K562 (cell line): ENCODE data around the gene OR7A5. TPM values are rescaled to one million over a fixed set of nuclear protein-coding genes. Genes with fewer than 3 reads are reported as not detected.

ENCODE experiments used
- ATAC-seq: fragments of 200-7000 bp; cut with Tn5 transposase; 3 replicates; pipeline ENCODE4 v1.9.1; 2020; ENCODE audit warnings: moderate library complexity
- BruUV-seq: library from RNA; stranded (reverse); fragments of 400-500 nt; replicated peaks from 2 replicates; lab custom pipeline; 2021; lab: Mats Ljungman, UMichigan
- CTCF ChIA-PET: fragments of 300-600 bp; formaldehyde crosslinking; extraction: SDS; loops from one replicate; lab custom pipeline; 2021; ENCODE audit warnings: low intra/inter-chr PET ratio; lab: Yijun Ruan, JAX
- POLR2A ChIA-PET: fragments of 300-600, 350-650 bp; sonication (Branson Sonifier 250); formaldehyde crosslinking; extraction: SDS; loops from one replicate; lab custom pipeline; 2021; ENCODE audit warnings: antibody characterized with exemption, inconsistent platforms; lab: Yijun Ruan, JAX
- DNase-seq, 4 experiments: peaks; one replicate each; pipeline versions ENCODE4 v3.0.0 to v3.0.0-alpha.2; 2011 to 2018; ENCODE audit warnings: low spot score in 3 of 4, mixed read lengths in 3 of 4; ENCODE audit errors: extremely low read depth in 1 of 4
- FAIRE-seq: peaks from 2 replicates; lab custom pipeline; 2011; peaks lifted over from hg19 to GRCh38; lab: Jason Lieb, UNC
- H2AFZ ChIP-seq: 2 replicates; pipeline ENCODE4 v1.6.0; 2011; ENCODE audit warnings: low read depth, low read length, control low read depth, inconsistent platforms
- H3K27ac ChIP-seq: fragments of 200-600 bp; 3 replicates; pipeline ENCODE4 v1.8.0; 2011; ENCODE audit warnings: low read depth, mild to moderate bottlenecking, control low read depth, inconsistent platforms, low read length, moderate library complexity, mixed read lengths; ENCODE audit errors: extremely low read depth
- H3K27me3 ChIP-seq, 2 experiments: fragments of 300-600 bp in 1 of 2; 2 replicates in 1 of 2; 3 replicates in 1 of 2; pipeline versions ENCODE4 v1.6.0 to v1.8.0; 2011; ENCODE audit warnings: inconsistent platforms in 2 of 2, low read length in 2 of 2, mild to moderate bottlenecking in 1 of 2, mixed read lengths in 1 of 2, moderate library complexity in 1 of 2; ENCODE audit not compliant: control insufficient read depth in 2 of 2, insufficient read depth in 2 of 2
- H3K36me3 ChIP-seq: fragments of 300-600 bp; 3 replicates; pipeline ENCODE4 v1.8.0; 2011; ENCODE audit warnings: mild to moderate bottlenecking, low read length, inconsistent platforms; ENCODE audit not compliant: control insufficient read depth, insufficient read depth
- H3K4me1 ChIP-seq, 2 experiments: fragments of 200-600 bp in 1 of 2; replicated peaks in 1 of 2; 2 replicates in 1 of 2; 3 replicates in 1 of 2; pipeline versions ENCODE4 v1.5.1 to v1.8.0; 2011; ENCODE audit warnings: inconsistent platforms in 2 of 2, low read length in 2 of 2, mild to moderate bottlenecking in 1 of 2, mixed read lengths in 1 of 2, moderate library complexity in 1 of 2; ENCODE audit not compliant: control insufficient read depth in 2 of 2, insufficient read depth in 2 of 2
- H3K4me2 ChIP-seq: 2 replicates; pipeline ENCODE4 v1.6.1; 2011; ENCODE audit warnings: low read length, control low read depth, inconsistent platforms, mixed read lengths; ENCODE audit not compliant: insufficient read depth
- H3K4me3 ChIP-seq: fragments of 200-600 bp; sonication (generic), shearing (Covaris generic); 2 replicates; pipeline ENCODE4 v1.5.1; 2016; ENCODE audit warnings: control low read depth, inconsistent platforms
- H3K79me2 ChIP-seq: fragments of 200-600 bp; 3 replicates; pipeline ENCODE4 v1.8.0; 2011; ENCODE audit warnings: low read length, inconsistent platforms; ENCODE audit not compliant: control insufficient read depth, insufficient read depth
- H3K9ac ChIP-seq, 2 experiments: 2 replicates each; pipeline versions ENCODE4 v1.6.0 to v1.6.1; 2011; ENCODE audit warnings: low read depth in 2 of 2, low read length in 2 of 2, control low read depth in 1 of 2, inconsistent platforms in 1 of 2, mild to moderate bottlenecking in 1 of 2, mixed read lengths in 1 of 2; ENCODE audit not compliant: insufficient read depth in 1 of 2
- H3K9me1 ChIP-seq: one replicate; pipeline ENCODE4 v1.6.0; 2011; ENCODE audit warnings: inconsistent platforms, mild to moderate bottlenecking, low read length, moderate library complexity; ENCODE audit not compliant: control insufficient read depth, insufficient read depth
- H3K9me3 ChIP-seq: replicated peaks from 2 replicates; pipeline ENCODE4 v1.5.1; 2011; ENCODE audit warnings: low read depth, low read length, inconsistent platforms; ENCODE audit not compliant: control insufficient read depth, insufficient read depth
- H4K20me1 ChIP-seq: replicated peaks from 2 replicates; pipeline ENCODE4 v1.6.1; 2011; ENCODE audit warnings: low read length, inconsistent platforms, mixed read lengths; ENCODE audit not compliant: control insufficient read depth, insufficient read depth
- CAMTA2 ChIP-seq: fragments of 250-450 bp; sonication (Bioruptor Pico); conservative IDR thresholded peaks from 2 replicates; pipeline ENCODE4 v1.5.1; 2022
- CBFB ChIP-seq: sonication (generic); formaldehyde crosslinking; IDR thresholded peaks from 2 replicates; pipeline ENCODE4 v1.4.0; 2020; ENCODE audit warnings: mild to moderate bottlenecking, missing genetic modification reagents
- ETV5 ChIP-seq: sonication (generic); formaldehyde crosslinking; IDR thresholded peaks from 2 replicates; pipeline ENCODE4 v1.4.0; 2020; ENCODE audit warnings: low read depth, mild to moderate bottlenecking, missing genetic modification reagents
- L3MBTL2 ChIP-seq: fragments of 450-650 bp; IDR thresholded peaks from 2 replicates; pipeline ENCODE4 v1.6.1; 2016; ENCODE audit warnings: mild to moderate bottlenecking, moderate library complexity
- RBM22 ChIP-seq: fragments of 200-400 bp; formaldehyde crosslinking; IDR thresholded peaks from 2 replicates; pipeline ENCODE4 v1.6.1; 2018; ENCODE audit warnings: low read length, low read depth; ENCODE audit not compliant: poor library complexity, severe bottlenecking
- ZNF232 ChIP-seq: sonication (generic); formaldehyde crosslinking; IDR thresholded peaks from 2 replicates; pipeline ENCODE4 v1.8.0; 2022; ENCODE audit warnings: mild to moderate bottlenecking, missing genetic modification reagents
- ZNF444 ChIP-seq: fragments of 250-450 bp; sonication (Bioruptor Pico); IDR thresholded peaks from 2 replicates; pipeline ENCODE4 v1.4.0; 2020; ENCODE audit warnings: mild to moderate bottlenecking, moderate library complexity
- WGBS: fragments of 100-300 bp; shearing (Covaris generic); methylation state at CpG from one replicate; pipeline ENCODE4 v1.1.6; 2016; ENCODE audit warnings: low coverage, mixed read lengths; ENCODE audit not compliant: insufficient coverage; ENCODE audit errors: missing lambda C conversion rate; 5-methylcytosine and 5-hydroxymethylcytosine counted together
- in situ Hi-C: fragments of 300-500 bp; cut with MboI; formaldehyde crosslinking; loops from 4 replicates; pipeline ENCODE4 v1.15.0; 2018; ENCODE audit warnings: inconsistent platforms, mixed read lengths
- intact Hi-C: fragments of 100-400 bp; cut with micrococcal nuclease; formaldehyde crosslinking; loops from 2 replicates; pipeline ENCODE4 v1.14.2; 2022
- polyA plus RNA-seq, 8 experiments: library from polyadenylated mRNA; depleted of rRNA in 4 of 8; stranded (reverse) in 5 of 8; unstranded in 3 of 8; fragments of >200 nt; fragmentation: Nextera tagmentation in 2 of 8; fragmentation: Illumina TruSeq in 1 of 8; extraction: Ambion mirVana in 2 of 8; extraction: Trizol in 1 of 8; gene quantifications; 2 replicates each; pipeline versions ENCODE4 v1.2.1 to v1.2.3, GENCODE V29; 2011 to 2014; ENCODE audit warnings: inconsistent platforms in 1 of 8, missing spikeins in 1 of 8
- total RNA-seq, 7 experiments: library from RNA; depleted of rRNA in 6 of 7; stranded (reverse); fragments of >200 nt in 6 of 7; fragmentation: Illumina TruSeq in 2 of 7; extraction: Trizol in 2 of 7; gene quantifications; 2 replicates each; pipeline versions ENCODE4 v1.2.1 to v1.2.3, GENCODE V29; 2011 to 2021; ENCODE audit warnings: low replicate concordance in 1 of 7
- TF ChIP-seq, protein P1 (sequence below): sonication (generic); formaldehyde crosslinking; IDR thresholded peaks from 2 replicates; pipeline ENCODE4 v1.8.1; 2023; ENCODE audit warnings: mild to moderate bottlenecking, missing genetic modification reagents, moderate library complexity
- TF ChIP-seq, protein P2 (sequence below), 2 experiments: fragments of 450-650 bp; formaldehyde crosslinking in 1 of 2; IDR thresholded peaks; 2 replicates each; pipeline versions ENCODE4 v1.4.0 to v1.6.1; 2014 to 2020; ENCODE audit warnings: mild to moderate bottlenecking in 2 of 2, borderline replicate concordance in 1 of 2, low read depth in 1 of 2

OR7A5 gene
- total and polyA plus RNA-seq, 9 of the 15 experiments (the other 6 are each of a cell fraction or from before 2014, with no cell fraction given), result not detected

DNA sequence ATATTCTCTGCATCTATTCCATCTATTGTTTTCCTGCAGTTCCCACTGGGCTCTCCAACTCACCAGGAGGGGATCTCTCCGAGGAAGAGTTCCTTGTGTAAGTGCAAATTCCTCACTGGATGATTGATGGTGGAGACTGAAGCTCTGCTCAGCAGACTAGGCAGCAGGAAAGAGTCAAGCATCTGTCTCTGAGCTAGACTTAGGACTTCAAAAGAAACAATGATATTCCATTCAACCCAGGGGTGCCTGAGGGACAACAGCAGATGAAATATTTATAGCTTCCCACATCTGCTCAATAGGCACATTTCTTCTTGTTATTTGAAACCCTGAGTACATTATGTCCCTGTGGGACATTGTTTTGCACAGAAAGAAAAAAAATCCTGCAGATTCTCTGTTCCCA, at the start of gene OR7A5, which contains the start of gene OR7C1 (continued):
- TF ChIP-seq CAMTA2 (CRISPR knock-in tag) (no peak), L3MBTL2 (no peak), ZNF444 (CRISPR knock-in tag) (no peak), RBM22 (no peak), ETV5 (CRISPR knock-in tag) (no peak)
- TF ChIP-seq, protein P1, sequence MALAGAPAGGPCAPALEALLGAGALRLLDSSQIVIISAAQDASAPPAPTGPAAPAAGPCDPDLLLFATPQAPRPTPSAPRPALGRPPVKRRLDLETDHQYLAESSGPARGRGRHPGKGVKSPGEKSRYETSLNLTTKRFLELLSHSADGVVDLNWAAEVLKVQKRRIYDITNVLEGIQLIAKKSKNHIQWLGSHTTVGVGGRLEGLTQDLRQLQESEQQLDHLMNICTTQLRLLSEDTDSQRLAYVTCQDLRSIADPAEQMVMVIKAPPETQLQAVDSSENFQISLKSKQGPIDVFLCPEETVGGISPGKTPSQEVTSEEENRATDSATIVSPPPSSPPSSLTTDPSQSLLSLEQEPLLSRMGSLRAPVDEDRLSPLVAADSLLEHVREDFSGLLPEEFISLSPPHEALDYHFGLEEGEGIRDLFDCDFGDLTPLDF (CRISPR knock-in tag), result no peak

DNA sequence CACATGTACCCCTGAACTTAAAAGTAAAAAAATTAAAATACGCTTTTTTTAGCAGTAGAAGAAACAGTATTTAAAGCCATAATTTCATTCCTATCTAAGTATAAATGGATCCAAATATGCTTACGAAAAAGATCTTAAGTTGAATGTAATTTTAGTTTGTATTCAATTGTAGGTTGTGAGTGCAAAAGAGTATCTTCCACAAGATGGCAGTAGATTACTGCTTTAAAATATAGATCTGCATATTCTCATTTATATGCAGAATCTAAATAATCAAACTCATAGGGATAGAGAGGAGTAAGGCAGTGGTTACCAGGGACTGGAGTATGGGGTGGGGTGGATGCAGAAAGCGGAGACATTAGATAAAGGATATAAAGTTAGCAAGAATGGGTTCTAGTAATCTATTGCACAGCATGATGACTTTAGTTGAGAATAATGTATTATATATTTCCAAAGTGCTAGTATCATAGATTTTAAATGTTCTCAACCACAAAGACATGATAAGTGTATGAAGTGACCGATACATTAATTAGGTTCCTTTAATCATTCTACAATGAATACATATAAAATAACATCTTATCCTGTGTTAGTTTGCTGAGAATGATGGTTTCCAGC, 36.7 kb upstream of the OR7A5 start:
- intact Hi-C loops, result no loop called here
- no peak overlapping the region for H3K4me3 ChIP-seq
- POLR2A ChIA-PET, result no interaction called here
- TF ChIP-seq, protein P2, sequence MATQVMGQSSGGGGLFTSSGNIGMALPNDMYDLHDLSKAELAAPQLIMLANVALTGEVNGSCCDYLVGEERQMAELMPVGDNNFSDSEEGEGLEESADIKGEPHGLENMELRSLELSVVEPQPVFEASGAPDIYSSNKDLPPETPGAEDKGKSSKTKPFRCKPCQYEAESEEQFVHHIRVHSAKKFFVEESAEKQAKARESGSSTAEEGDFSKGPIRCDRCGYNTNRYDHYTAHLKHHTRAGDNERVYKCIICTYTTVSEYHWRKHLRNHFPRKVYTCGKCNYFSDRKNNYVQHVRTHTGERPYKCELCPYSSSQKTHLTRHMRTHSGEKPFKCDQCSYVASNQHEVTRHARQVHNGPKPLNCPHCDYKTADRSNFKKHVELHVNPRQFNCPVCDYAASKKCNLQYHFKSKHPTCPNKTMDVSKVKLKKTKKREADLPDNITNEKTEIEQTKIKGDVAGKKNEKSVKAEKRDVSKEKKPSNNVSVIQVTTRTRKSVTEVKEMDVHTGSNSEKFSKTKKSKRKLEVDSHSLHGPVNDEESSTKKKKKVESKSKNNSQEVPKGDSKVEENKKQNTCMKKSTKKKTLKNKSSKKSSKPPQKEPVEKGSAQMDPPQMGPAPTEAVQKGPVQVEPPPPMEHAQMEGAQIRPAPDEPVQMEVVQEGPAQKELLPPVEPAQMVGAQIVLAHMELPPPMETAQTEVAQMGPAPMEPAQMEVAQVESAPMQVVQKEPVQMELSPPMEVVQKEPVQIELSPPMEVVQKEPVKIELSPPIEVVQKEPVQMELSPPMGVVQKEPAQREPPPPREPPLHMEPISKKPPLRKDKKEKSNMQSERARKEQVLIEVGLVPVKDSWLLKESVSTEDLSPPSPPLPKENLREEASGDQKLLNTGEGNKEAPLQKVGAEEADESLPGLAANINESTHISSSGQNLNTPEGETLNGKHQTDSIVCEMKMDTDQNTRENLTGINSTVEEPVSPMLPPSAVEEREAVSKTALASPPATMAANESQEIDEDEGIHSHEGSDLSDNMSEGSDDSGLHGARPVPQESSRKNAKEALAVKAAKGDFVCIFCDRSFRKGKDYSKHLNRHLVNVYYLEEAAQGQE (IDR thresholded peaks at IDR 0.05; ENCODE audit: borderline replicate concordance), result peak; percentile 71; the same call in 1 of the 2 replicates
- TF ChIP-seq, protein P2 (CRISPR knock-in tag; IDR thresholded peaks at IDR 0.05; ENCODE audit: low read depth), result no peak
- TF ChIP-seq CBFB (CRISPR knock-in tag), result no peak
- no peak for TF ChIP-seq ZNF232 (CRISPR knock-in tag)

More for the DNA sequence above, 36.7 kb upstream of the OR7A5 start:
- Histone ChIP-seq H3K9ac (no peak overlapping the region), H4K20me1 (no peaks in the 10 kb centered on the region), H3K79me2 (no peaks in the 10 kb centered on the region), H3K27ac (no peak overlapping the region), H3K4me2 (no peak overlapping the region), H2AFZ (no peak overlapping the region), H3K9me3 (peaks cover 2% of the 10 kb centered on the region; the same call in 1 of the 2 replicates), H3K36me3 (no peaks in the 10 kb centered on the region), H3K27me3 (0 out of 5 replicates have a peak, but pooled peaks cover 0 to 3% of the 10 kb centered on the region in 2 experiments), H3K4me1 (no peaks in the 10 kb centered on the region), H3K9me1 (no peaks in the 10 kb centered on the region)
- WGBS, result 1% methylated on average over 4 of the region's 4 CpGs
- FAIRE-seq (no peak), ATAC-seq (0 out of 3 replicates have a peak, but pooled peaks have one; percentile 27), DNase-seq (peak; percentile 21 to 29 (median 28))
- CTCF ChIA-PET, result interaction anchor here (1.2 kb wide), 1 partner anchor 279 kb away, joined by 7 read pairs; no protein-coding TSS in a partner anchor
- no TSS peak for BruUV-seq
- in situ Hi-C loops, result loop anchor here (25.0 kb wide), 1 partner anchor 691 kb away; no protein-coding TSS in a partner anchor
